LNCAP (cell line): ENCODE data around the gene ATP13A2.

Source experiments
- TF ChIP-seq, protein P1 (sequence below): fragments of 450-650 bp; IDR thresholded peaks from 2 replicates; pipeline ENCODE4 v1.5.1; 2017; ENCODE audit warnings: mild to moderate bottlenecking

The ATP13A2 gene

DNA sequence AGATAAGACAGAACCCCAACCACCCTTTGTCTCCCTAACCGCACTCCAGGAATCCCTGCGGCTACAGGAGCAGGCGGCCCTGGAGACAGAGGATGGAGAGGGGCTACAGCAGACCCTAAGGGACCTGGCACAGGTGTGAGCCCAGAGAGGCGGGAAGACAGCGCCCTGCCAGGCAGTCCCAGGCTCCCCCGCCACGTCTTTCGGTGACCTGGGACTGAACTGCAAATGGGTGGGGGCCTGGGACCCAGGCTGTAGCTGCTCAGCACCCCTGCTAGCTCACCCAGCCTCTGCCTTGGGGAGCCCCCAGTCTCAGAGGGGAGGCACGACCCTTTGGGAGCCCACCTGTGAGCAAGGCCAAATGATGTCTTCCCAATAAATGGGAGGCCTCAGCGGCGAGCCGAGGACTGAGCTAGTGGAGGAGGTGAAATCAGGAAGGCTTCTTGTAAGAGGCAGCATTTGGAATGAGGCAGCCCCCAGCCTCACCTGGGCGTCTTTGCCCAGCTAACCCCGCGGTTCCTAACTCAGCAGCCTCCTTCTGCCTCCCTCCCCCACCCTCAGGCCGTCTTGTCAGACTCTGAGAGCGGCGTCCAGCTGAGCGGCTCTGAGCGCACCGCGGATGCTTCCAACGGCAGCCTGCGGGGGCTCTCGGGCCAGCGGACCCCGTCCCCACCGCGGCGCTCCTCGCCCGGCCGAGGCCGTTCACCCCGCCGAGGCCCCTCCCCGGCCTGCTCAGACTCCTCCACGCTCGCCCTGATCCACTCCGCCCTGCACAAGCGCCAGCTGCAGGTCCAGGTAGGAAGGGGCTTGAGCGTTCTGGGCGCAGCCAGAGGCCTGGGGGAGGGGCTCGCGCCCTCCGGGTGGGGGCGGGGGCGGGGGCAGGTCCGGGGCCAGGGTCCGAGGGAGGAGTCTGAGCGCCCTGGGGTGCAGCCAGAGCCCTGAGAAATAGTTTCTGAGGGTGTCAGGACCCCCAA is 73.1 kb downstream of the ATP13A2 start:
- TF ChIP-seq, protein P1, sequence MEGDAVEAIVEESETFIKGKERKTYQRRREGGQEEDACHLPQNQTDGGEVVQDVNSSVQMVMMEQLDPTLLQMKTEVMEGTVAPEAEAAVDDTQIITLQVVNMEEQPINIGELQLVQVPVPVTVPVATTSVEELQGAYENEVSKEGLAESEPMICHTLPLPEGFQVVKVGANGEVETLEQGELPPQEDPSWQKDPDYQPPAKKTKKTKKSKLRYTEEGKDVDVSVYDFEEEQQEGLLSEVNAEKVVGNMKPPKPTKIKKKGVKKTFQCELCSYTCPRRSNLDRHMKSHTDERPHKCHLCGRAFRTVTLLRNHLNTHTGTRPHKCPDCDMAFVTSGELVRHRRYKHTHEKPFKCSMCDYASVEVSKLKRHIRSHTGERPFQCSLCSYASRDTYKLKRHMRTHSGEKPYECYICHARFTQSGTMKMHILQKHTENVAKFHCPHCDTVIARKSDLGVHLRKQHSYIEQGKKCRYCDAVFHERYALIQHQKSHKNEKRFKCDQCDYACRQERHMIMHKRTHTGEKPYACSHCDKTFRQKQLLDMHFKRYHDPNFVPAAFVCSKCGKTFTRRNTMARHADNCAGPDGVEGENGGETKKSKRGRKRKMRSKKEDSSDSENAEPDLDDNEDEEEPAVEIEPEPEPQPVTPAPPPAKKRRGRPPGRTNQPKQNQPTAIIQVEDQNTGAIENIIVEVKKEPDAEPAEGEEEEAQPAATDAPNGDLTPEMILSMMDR = no peak
